SIG-M5 treated with dmso at 0.1 percent for 504 hours (cell line): ENCODE data around the gene HNRNPLL.

ENCODE experiments used
- DNase-seq: peaks from one replicate; lab custom pipeline; 2025; ENCODE audit not compliant: unreplicated experiment; lab: John Stamatoyannopoulos, UW

HNRNPLL gene

GRCh38 chr2:38598200-38598990, 4.3 kb downstream of the HNRNPLL start:
- DNase-seq = peak; percentile 58

DNA sequence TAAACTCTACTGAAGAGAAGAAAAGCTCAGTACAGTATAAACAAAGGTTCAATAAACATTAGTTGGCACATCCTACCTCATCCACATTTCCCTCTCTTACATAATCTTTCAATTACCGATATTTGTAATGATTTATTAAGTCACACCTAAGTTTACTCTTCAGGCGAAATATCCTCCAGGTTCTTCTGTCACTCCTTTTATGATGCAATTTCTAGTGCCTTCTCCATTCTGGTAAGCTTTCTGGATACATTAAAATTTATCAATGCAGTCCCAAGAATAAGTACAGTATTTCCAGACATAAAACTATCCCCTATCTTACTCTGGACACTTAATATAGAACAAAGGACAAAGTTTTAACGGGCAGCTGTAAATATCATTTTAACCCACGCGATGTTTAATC, 5.6 kb downstream of the HNRNPLL start:
- DNase-seq = peak; percentile 17

DNA sequence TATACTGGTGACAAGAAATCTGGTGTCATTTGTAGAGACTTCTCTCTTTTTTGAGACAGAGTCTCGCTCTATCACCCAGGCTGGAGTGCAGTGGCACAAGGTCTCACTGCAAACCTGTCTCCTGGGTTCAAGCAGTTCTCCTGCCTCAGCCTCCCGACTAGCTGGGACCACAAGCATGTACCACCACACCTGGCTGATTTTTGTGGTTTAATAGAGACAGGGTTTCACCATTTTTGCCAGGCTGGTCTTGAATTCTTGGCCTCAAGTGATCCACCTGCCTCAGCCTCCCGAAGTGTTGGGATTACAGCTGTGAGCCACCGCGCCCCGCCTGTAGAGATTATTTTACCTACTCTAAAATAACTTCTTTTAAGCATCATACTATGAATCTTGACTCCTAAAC, 6.5 kb downstream of the HNRNPLL start:
- no peak for DNase-seq

DNA sequence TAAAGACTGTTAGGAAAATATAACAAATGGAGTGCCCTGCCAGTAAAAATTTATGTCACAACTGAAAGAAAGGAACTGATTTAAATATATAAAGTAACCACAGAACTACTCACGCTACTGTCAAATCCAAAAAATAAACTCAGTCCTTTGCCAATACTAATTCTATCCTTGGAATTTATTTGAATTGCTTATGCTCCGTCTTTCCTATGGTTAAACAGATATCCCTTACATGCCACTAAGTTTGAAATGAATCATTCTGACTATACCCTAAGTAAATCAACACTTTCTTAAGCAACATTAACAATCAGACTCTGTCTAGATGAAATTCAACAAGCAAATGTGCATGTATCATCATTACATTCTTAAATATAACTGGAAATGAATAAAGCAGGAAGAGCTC, 9.8 kb downstream of the HNRNPLL start:
- DNase-seq = no peak

DNA sequence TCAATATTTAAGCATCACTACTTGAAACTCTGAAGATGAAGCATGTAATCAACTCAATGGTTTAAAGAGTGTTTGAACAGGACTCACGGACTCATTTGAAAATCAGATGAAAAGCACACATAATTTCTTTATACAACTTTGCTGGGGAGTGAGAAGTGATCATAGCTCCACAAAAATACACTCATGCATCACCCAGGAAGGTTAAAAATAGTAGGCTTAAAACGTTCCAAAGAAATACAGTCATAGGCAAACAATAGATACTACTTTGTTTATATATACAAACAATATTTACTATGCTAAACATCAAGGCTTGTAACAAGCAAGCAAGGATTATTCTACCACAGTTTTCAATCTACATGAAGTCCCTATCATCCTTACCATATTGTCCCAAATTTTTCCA, 11.6 kb downstream of the HNRNPLL start:
- DNase-seq = no peak

DNA sequence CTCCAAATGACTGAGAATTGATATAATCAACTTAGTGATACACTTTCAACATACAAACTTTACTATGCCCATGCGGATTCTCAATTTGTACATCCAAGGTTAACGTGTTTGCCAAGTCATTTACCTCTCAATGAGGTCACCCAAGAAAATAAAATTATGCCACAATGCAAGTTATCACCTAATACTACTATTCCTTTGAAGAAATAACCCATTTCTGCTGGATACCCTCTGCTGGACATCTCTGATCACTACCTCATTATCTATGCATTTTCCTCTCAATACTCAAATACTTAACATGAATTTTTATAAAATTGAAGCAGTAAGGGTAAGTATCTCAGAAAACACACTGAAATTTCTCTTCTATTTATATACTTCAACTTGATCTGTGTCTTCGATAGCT, 12.7 kb downstream of the HNRNPLL start:
- no peak for DNase-seq

DNA sequence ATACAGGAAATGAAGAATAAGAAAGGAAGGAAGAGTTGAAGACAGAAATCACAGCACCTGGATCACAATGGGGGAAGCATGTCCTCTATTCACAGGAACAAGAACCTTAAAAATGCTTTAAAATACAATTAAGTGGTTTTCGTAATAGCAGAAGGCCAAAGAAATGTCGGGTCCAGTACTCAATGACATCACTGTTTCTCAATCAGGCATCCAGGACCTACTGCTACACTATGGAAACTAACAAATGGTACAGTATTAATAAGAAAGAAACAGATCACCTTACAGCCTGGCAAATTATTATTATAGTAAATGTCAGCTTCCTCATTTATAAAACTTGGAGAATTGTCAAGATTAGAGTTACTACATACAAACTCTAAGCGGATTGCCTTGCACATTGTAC, 15.8 kb downstream of the HNRNPLL start:
- no peak for DNase-seq

- DNase-seq = no peak
Measured at GRCh38 chr2:38584881-38585280, 17.8 kb downstream of the HNRNPLL start.

- DNase-seq = no peak
Measured at GRCh38 chr2:38583994-38584393, 18.7 kb downstream of the HNRNPLL start.

GRCh38 chr2:38583524-38583923, 19.2 kb downstream of the HNRNPLL start:
- no peak for DNase-seq

GRCh38 chr2:38581193-38582147, 21.3 kb downstream of the HNRNPLL start:
- peak; percentile 88 for DNase-seq

DNA sequence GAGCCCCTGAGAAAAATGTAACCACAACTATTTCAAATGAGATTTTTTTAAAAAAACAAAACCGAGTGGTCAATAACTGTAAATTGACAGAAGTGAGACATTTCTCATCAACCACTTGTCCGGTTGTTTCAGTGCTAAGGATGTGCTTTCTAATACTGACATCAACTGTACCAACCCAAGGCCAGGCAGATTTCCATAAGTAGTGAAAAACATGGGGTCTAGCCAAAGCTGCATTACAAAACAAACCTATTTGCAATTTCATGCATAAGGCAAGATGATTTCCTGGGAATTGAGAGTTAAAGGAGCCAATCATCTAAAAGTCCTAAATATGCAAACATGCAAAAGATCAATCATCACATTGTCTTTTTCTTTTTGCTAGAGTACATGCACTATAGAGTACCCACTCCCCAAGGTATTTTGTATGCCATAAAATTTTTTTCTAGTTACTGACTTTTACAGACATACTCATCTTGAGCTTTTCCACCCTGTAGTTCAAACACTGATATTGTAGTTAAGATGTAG, 22.6 kb downstream of the HNRNPLL start:
- DNase-seq = no peak

DNA sequence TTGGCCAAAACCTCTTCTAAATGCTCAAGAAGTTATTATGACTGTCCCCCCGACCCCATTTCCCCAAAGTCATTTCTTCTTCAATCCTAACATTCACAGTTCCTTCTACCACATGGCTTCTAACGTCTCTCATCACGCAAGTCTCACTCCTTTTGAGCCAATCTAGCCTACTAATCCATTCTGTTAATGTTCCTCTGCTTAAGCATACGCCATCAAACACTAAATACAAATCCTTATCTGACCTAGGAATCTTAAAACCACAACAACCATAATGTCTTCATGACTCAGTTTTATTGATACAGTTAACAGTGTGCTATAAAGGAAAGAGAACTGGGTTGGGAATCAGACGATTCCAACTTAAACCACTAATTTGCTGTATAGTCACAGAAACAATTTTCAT, 23.9 kb downstream of the HNRNPLL start:
- no peak for DNase-seq

DNA sequence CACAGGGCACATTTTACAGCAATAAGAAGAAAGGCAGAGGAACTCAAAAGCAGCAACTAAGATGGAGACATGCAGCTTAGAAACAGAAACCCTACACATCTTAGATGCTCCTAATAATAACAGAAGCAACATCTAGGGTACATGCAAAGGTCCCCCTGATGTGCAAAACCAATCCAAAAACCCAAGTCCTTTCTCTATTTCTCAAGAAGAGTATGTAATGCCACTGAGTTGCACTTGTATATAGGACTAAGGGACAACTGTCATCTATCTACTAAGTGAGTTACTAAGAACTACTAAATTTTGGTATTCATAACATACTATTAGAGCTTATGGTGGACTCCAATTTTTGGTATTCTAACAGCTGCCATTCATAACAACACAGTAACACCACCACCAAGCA, 28.4 kb downstream of the HNRNPLL start:
- no peak for DNase-seq

GRCh38 chr2:38572167-38572566, 30.6 kb downstream of the HNRNPLL start:
- DNase-seq = peak; percentile 70

- no peak for DNase-seq
Measured at GRCh38 chr2:38571193-38571592, 31.5 kb downstream of the HNRNPLL start.

GRCh38 chr2:38568724-38569436, 33.8 kb downstream of the HNRNPLL start:
- DNase-seq = no peak

DNA sequence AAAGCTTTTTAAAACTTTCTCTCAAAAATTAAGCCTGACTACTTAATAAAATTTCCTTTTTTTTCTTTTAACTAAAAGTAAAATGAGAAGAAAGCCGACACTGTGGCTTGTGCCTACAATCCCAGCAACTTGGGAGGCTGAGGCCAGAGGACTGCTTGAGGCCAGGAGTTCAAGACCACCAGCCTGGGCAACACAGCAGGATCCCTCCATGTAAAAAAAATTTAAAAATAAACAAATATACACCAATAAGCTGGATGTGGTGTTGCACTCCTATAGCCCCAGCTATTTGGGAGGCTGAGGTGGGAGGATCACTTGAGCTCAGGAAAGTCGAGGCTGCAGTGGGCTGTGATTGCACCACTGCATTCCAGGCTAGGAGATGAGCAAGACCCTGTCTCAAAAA, 37.4 kb downstream of the HNRNPLL start:
- no peak for DNase-seq

DNA sequence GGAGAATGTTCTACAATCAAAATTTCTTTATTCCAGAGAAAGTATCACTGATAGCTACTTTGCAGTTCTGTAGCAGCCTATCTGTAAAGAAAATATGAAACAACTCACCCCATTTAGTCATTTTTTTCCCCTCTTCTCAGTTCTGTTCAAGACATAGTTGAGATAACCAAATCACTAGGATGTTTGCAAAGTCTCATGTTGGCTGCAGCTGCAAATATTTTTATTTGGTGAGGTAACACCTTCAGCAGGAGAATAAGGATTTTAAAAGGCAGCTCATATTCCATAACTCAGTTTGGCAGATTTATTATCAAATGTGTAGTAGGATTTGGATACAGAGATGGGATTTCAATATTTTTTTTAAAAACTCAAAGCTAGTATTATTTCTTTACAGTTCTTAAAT, 41.0 kb downstream of the HNRNPLL start:
- no peak for DNase-seq

- DNase-seq = no peak
Measured at GRCh38 chr2:38560092-38560491, 42.6 kb downstream of the HNRNPLL start.

- peak; percentile 37 for DNase-seq
Measured at GRCh38 chr2:38557981-38558380, 44.7 kb downstream of the HNRNPLL start.
